ENCODE measurements around the gene RGL1.

GRCh38 chr1:183776731-183777130, 28.2 kb upstream of the RGL1 start:
- TF ChIP-seq POLR2AphosphoS5 (IDR thresholded peaks at IDR 0.05): no peak
- no peak for TF ChIP-seq CTCF (IDR thresholded peaks at IDR 0.05)
